GM19238 (cell line): ENCODE measurements around the gene ITFG1.
"Not testable (repeated sequence)": the region's sequence is repeated elsewhere in the genome, so short reads cannot be mapped to it uniquely, and the experiment has no call there.

Experiments
- DNase-seq: peaks from one replicate; pipeline ENCODE4 v3.0.0; 2011; ENCODE audit warnings: low spot score; ENCODE audit not compliant: insufficient read length

Gene ITFG1

DNA sequence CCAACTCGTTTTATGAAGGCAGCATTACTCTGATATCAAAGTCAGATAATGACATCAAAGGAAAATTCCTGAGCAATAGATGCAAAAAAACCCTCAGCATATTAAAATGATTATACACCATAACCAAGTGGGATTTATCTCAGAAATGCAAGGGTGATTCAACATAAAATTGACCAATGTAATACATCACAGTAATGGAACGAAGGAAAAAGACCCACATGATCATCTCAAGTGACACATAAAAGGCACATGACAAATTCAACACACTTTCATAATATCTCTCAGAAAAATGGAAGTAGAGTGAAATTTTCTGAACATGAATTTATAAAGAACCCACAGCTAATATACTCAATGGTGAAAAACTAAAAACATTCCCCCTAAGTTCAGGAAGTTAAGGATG, 118.8 kb downstream of the ITFG1 start:
- DNase-seq: no peak

DNA sequence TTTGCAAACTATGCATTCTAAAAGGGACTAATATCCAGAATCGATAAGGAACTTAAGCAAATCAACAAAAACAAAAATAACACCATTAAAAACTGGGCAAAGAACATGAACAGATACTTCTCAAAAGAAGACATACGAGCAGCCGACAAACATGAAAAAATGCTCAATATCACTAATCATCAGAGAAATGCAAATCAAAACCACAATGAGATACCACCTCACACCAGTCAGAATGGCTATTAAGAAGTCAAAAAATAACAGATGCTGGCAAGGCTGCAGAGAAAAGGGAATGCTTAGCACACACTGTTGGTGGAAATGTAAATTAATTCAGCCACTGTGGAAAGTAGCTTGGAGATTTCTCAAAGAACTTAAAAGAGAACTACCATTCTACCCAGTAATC, 130.3 kb downstream of the ITFG1 start:
- not testable (repeated sequence) for DNase-seq

DNA sequence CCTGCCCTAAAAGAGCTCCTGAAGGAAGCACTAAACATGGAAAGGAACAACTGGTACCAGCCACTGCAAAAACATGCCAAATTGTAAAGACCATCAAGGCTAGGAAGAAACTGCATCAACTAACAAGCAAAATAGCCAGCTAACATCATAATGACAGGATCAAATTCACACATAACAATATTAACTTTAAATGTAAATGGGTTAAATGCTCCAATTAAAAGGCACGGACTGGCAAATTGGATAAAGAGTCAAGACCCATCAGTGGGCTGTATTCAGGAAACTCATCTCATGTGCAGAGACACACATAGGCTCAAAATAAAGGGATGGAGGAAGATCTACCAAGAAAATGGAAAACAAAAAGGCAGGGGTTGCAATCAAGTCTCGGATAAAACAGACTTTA, 136.6 kb downstream of the ITFG1 start:
- DNase-seq: not testable (repeated sequence)

DNA sequence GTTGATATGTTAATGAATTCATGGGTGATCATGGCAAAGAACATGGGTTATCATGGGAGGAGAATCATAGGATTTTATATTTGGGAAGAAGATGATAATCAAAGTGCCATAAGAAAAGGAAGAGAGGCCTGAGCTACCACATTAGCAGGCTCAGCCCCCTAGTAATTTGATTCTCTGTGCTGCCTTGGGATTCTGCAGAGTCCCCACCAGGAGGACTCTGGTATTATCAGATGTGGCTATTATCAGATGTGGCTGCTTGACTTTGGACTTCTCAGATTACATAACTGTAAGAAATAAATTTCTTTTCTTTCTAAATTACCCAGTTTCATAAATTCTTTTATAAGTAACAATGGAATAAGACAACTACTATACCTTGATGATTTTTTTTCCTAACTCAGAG, 137.6 kb downstream of the ITFG1 start:
- DNase-seq: no peak

DNA sequence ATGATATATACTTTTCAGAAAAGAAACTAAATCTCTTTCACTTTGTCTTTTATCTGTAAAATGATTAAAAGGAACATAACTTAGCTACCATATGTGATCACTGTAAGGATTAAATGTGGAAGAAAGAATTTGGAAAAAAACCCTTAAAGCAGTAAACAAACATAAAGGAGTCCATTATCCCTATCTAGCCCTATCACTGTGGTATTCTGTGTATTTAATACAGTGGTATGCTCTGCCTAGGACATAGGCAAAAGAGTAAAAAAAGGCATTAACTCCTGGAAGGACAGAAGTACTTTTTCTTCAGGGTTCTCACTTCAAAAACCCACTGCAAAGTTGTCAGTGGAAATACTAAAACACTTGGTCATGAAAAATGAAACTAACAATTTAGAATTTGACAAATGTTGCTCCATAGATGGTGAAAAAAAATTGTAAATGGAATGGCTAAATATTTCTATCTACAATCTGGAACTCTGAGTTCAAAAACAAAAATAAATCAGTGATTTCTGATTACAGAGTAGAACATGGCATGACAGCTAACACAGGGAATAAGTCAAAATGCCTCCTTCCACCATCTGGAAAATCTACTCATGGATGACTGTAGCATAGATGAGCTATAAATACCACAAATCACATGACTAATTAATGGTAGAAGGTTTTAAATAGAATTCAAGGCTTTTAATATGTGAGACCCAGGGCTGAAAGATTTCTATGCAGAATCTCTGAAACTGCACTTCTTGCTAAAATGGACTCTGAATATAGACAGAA, 140.1 kb downstream of the ITFG1 start:
- no peak for DNase-seq

DNA sequence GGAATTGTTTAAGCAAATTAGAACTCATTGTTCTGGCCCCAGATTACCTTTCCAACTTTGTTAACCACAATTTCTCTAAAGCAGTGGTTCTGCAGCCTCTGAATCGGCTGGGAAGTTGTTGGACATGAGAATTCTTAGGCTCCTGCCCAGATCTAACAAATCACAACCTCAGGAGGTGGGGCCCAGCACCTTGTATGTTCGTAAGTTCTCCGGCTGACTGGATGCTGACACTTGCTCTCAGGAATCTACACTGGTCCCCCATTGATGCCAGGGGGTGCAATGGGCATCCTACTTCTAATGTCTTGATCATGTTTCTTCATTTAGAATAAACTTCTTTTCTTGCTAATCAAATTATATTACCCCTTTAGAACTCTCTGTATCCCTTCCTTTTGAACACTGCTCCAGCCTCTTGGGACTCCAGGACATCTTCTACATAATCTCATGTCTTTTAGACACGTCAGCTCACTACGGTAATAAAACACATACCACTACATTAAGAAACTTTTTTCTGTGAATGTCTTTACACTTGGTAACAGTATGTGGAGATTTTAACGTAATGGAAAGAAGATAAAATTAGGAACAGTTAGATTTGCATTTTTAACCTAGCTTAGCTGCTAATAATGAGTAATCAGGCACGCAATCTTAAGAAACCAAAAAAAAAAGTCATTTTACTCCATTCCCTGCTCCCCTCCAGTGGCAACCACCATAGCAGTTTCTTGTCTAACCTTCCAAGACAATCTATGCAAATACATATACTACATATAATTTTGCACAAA, 143.2 kb downstream of the ITFG1 start:
- DNase-seq: no peak

DNA sequence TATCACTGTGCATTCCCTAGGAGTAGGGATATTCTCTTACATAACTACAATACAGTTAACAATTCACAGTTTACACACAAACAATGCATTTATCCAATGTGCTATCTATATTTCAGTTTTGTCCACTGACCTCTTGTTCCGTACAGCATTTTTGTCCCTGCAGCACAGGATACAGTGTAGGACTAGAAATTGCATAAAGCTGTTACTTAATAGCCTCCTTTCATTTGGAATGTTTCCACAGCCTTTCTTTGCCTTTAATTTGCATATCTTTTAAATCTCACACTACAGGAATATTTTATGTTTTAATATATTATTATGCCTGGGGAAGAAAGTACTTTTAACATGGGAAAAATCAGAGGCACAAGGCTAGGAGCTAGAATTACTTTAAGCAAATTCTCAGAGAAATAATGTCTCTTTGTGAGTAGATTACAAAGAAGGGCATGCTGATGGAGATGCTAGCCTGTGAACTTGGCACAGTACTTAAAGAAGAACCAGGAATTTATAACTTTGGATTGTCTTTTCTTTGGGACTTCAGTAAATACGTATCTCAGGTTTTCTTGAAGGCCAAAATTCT, 144.3 kb downstream of the ITFG1 start:
- DNase-seq: no peak

DNA sequence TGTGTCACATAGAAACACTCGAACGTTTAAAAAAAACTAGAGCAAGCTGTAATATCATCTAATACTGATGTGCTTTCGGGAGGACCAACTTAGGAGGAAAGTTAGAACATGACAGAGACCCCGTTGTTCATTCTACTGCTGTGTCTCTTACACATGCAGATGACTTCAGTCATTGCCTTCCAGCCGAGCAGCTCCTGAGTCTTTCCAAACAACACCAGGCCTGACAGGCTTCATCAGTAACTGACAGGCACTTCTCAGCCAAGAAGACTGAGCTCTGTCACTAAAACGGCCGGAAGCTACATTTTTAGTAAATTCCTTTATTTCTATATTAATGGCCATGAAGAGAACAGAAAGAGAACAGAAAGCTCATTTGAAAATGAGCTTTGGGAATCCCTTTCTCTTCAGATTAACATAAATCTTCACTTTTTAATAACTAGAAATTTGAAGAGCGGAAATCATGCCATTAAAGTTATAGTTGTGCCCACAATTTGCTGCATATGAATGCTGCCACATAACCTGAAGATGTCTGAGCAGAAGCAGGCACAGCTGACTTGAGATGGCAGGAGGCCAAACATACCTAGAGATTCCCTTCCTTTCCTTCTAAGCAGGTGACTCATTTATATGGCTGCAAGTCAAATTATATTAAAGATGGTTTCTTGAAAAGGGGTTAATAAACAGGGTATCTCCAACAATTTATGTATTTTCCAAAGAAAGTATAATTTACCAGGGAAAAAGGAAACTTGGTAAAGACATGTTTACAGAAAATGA, 148.9 kb downstream of the ITFG1 start:
- DNase-seq: no peak

DNA sequence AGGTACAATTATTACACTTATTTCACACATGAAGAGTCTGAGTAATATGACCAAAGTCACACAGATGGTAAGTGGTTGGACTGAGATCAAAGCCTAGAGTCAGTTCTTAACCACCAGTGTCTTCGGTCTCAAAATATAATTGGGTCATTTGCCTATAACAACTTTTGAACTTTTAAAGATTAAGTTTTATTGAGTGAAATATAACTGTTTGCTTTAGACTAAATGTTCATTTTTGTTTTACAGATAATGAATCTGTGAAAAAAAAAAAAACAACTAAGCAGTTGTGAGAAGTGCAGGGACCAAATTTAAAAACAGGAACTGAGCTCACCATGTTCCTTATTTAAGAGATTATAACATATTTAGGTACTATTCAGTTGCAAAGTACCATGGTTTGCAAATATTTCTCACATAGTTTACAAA, 150.1 kb downstream of the ITFG1 start:
- DNase-seq: no peak

DNA sequence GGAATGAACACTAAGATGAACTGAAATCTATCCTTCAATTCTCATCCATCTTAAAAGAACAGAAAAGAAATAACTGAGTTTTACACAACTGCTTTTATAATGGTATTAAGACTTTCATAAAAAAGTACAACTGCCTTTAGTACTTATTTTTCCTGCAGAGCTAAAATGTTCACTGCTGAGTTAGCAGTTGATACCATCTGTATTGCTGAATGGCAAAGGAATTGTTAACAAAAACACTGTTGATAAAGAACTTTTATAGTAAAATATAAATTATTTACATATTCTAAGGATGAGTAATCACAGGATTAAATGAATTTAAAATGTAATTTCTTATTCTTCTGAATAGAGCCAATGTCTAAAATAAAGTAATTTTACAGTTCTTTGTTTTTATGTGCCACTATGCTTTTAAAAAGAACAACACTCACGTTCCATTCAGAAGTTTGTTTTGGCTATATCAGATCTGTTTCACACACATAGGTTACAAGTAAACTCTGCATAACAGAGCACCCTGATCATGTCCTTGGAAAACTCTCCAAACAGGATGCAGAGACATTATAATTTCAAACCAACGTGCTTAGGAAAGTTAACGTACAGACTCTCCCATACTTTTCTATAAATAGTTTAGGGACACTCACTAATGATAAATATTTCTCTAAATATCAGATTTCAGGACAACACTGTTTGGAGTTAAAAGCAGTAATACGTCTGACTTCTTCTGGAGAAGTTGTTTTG, 151.1 kb downstream of the ITFG1 start:
- DNase-seq: no peak

DNA sequence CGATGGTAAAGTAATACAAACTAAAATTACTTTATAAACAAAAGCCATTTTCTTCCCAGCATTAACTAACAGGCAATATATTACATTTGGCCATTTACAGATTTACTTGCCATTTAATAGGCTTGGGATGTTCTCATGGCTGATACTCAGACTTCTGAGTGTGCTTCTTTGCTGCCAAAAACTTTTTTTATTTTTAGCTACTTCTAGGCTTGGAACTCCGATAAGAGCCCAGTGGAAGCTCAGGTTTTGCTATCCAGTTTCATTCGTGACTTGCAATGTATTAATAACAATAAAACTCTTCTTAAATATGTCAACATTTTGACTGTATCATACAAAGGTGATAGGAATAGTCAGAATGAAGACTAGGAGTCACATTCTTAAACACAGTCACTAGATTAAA, 152.3 kb downstream of the ITFG1 start:
- no peak for DNase-seq

DNA sequence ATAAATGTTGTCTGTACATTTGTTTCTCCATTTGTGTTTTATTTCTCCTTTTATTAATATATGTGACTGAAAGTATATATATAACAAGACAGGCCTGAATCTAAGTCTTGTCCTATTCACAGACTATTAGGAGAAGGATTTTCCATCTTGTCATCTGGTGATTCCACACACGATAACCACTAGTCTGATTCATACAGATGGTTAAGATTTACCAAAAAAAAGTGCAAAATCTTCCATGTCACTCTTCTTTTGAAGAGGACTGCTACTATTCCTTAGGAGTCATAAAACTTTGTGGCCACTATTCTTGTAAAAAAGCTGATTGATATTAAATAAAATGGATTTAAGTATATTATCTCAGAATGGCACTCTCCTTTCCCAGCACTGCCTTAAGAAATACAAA, 156.3 kb downstream of the ITFG1 start:
- DNase-seq: no peak

DNA sequence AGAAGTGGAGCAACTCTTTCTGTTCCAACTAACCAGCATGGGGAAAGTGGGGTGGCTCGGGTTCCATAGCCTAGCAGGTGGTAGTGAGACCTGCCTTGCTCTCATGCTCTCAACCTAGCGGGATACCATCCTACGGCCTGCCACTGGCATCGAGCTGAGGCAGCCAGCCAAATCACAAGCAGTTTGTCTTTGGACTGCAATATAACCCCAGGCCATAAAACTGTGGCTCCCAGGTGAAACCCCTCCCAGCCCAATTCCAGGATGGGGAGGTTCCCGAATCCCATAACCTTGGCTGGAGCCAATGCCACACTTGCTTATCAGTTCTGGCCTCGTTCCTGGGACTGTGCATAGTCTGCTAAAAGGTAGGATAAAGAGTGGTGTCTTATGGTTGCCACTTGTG, 161.3 kb downstream of the ITFG1 start:
- no peak for DNase-seq

DNA sequence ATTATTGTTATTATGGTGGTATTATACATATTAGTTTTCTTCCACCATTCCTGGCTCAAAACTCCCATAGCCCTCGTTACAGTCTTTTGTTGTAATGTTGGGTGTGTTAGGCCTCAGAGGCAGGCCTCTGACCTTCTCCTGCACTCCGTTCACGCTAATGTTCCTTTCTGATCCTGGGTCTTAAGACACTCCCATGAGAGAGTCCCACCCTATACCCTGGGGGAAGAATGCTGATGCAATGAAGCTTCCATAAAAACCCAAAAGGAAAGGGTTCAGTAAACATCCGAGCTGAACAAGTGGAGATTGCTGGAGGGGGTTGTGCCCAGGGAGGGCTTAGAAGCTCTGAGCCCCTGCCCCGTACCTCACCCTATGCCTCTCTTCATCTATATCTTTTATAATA, 175.9 kb downstream of the ITFG1 start:
- no peak for DNase-seq

DNA sequence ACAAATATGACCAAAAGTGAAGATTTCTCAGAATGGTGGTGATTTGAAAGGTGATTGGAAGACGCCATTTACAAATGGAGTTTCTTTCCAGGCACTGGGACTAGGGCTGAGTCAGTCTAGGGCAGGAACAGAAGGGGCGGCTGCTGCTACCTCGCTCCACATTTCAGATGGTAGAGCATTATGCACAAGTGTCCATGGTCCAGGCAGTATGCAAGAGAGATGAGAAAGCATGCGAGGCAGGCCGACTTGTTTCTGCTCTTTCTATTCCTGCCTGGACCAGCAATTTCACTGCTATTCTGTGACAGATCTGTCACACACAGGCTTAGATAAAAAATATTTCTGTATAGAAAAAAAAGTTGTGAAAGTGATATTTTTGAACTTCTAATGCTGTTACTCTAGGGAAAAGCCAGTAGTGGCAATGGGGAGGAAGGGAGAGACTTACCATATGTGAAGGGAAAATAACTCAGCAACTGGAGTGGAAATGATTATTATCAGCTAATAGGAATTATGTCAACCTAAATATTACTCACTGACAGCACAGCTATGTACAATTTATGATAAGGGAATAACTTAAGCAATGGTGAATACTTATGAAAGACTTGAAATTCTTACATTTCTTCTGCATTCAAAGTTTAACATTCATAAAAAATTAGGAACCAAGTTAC, 182.4 kb downstream of the ITFG1 start:
- DNase-seq: no peak

DNA sequence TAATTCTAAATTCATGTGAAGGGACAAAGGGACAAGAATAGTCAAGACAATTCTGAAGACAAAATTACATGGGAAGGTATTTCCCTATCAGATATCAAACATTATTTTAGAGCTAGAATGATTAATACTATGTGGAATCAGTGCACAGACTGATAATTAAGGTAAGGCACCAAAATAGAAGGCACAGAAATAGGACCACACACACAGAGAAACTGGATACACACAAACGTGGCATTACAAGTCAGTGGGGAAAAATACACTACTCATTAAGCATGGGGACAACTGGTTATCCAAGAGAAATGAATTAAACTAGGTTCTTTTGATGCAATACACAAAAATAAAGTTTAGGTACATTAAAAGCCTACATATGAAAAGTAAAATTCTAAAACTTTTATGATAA, 184.3 kb downstream of the ITFG1 start:
- no peak for DNase-seq

DNA sequence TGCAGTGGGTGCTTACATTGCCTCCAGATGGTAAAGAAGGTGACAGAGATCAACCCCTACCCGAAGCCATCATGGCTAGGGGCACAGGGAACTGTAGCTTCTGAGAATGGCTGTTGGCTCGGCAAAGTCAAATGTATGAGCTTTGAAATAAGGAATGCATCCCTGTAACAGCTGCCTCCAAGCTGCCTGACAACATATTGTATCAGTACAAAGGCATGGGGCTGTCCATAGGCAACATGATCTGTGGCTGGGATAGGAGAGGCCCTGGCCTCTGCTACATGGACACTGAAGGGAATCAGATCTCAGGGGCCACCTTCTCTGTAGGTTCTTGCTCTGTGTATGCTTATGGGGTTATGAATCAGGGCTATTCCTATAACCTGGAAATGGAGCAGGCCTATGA, 197.9 kb downstream of the ITFG1 start:
- DNase-seq: no peak

DNA sequence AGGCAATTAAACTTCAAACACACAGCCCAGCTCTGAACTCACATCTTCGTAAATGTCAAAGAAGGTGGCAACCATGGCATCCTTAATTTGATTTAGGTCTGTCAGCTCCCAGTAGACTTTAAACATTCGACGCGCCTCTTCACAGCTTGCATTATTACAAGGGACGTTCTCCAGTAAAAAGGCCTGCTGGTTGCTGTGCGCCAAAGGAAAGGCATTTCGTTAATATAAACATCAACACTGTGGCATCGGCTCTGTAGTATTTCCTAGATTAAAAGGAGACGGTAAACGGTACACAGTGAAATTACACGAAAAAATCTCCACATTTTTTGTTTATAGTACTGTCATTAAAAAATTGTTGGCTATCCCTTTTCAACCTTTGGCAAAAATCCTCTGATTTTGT, 200.4 kb downstream of the ITFG1 start:
- DNase-seq: no peak

DNA sequence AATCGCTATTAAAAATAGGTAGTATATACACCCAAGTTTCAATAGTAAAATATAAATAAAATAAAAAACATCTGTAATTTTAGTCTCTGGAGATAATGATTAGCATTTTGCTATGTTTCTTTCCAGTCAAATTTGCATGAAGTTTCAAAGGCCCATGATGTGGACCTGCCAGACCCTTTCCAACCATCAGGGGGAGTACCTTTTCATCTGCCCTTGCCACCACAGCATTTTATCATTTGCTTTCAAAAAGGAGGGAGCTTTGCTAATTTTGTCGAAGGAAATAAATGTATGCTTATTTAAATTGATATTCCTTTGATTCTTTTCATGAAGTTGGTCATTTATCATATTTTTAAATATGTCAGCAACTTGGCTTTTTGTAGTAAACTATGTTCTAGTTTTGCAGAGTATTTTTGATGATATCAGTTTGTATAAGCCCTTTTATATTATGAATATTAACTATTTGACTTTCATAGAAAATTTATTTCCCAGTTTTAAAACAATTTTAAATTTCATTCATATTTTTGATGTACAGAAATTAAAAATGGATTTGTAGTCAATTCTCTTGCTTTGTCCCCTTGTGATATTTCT, 201.9 kb downstream of the ITFG1 start:
- DNase-seq: peak; percentile 4

DNA sequence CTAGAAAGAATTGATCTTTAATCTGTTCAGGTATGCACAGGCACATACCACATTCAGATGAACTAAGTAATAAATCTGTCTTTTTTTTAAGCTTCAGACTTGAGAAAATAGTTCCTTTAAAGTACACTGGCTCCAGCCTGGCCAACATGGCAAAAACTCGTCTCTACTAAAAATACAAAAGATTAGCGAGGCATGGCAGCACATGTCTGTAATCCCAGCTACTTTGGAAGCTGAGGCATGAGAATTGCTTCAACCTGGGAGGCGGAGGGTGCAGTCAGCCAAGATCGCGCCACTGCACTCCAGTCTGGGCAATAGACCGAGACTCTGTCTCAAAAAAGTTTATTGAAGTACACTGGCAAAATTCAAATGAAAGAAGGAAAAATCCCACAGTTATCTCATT, 206.1 kb downstream of the ITFG1 start:
- DNase-seq: no peak
